GM23338 (cell line): ENCODE measurements around the gene SRGAP3. TPM values are rescaled to one million over a fixed set of nuclear protein-coding genes. Genes with fewer than 3 reads are reported as not detected.

ENCODE experiments used
- ATAC-seq: fragments of 200-7000 bp; cut with Tn5 transposase; 3 replicates; pipeline ENCODE4 v1.9.1; 2020
- DNase-seq: peaks from one replicate; pipeline ENCODE4 v3.0.0-alpha.2; 2015; ENCODE audit warnings: low spot score
- H2AFZ ChIP-seq: fragments of 200-600 bp; sonication (generic); 2 replicates; pipeline ENCODE4 v1.8.0; 2016; ENCODE audit warnings: antibody characterized with exemption, mild to moderate bottlenecking, moderate library complexity
- H3F3A ChIP-seq: fragments of 200-600 bp; sonication (generic); replicated peaks from 2 replicates; pipeline ENCODE4 v1.8.0; 2017; ENCODE audit warnings: antibody characterized with exemption, mixed run types, low read depth
- H3K27ac ChIP-seq: fragments of 200-600 bp; sonication (generic); 2 replicates; pipeline ENCODE4 v1.6.1; 2016; ENCODE audit warnings: low read depth
- H3K27me3 ChIP-seq: fragments of 200-600 bp; sonication (generic); 2 replicates; pipeline ENCODE4 v1.8.0; 2016; ENCODE audit warnings: mild to moderate bottlenecking, mixed run types, moderate library complexity; ENCODE audit not compliant: insufficient read depth
- H3K36me3 ChIP-seq: fragments of 200-600 bp; sonication (generic); 2 replicates; pipeline ENCODE4 v1.8.0; 2016; ENCODE audit warnings: mild to moderate bottlenecking; ENCODE audit not compliant: insufficient read depth
- H3K4me1 ChIP-seq: fragments of 200-600 bp; sonication (generic); 2 replicates; pipeline ENCODE4 v1.8.0; 2016; ENCODE audit warnings: mild to moderate bottlenecking, moderate library complexity; ENCODE audit not compliant: insufficient read depth
- H3K4me2 ChIP-seq: fragments of 200-600 bp; sonication (generic); 2 replicates; pipeline ENCODE4 v1.7.1; 2017; ENCODE audit warnings: mixed run types
- H3K4me3 ChIP-seq: fragments of 200-600 bp; sonication (generic); 2 replicates; pipeline ENCODE4 v1.6.1; 2016; ENCODE audit warnings: mixed run types
- H3K79me2 ChIP-seq: fragments of 200-600 bp; sonication (generic); replicated peaks from 2 replicates; pipeline ENCODE4 v1.8.0; 2017; ENCODE audit warnings: mild to moderate bottlenecking; ENCODE audit not compliant: insufficient read depth
- H3K9me2 ChIP-seq: fragments of 200-600 bp; sonication (generic); 2 replicates; pipeline ENCODE4 v1.8.0; 2017; ENCODE audit not compliant: insufficient read depth
- H4K20me1 ChIP-seq: fragments of 200-600 bp; sonication (generic); replicated peaks from 2 replicates; pipeline ENCODE4 v1.8.0; 2017; ENCODE audit warnings: mild to moderate bottlenecking; ENCODE audit not compliant: insufficient read depth
- H3K27ac Mint-ChIP-seq: 2 replicates; pipeline ENCODE4 v1.8.0; 2020; ENCODE audit warnings: inconsistent platforms, mild to moderate bottlenecking, moderate library complexity, mixed read lengths
- H3K27me3 Mint-ChIP-seq: 3 replicates; pipeline ENCODE4 v1.8.0; 2022; ENCODE audit warnings: low read depth, mild to moderate bottlenecking, moderate library complexity, mixed read lengths, inconsistent platforms; ENCODE audit not compliant: insufficient read depth, poor library complexity
- H3K36me3 Mint-ChIP-seq: 3 replicates; pipeline ENCODE4 v1.8.0; 2021; ENCODE audit warnings: low read depth, mild to moderate bottlenecking, inconsistent platforms, moderate library complexity, mixed read lengths
- H3K4me1 Mint-ChIP-seq: 3 replicates; pipeline ENCODE4 v1.8.0; 2020; ENCODE audit warnings: mild to moderate bottlenecking, inconsistent platforms, mixed read lengths
- H3K4me3 Mint-ChIP-seq: 3 replicates; pipeline ENCODE4 v1.8.0; 2021; ENCODE audit warnings: moderate library complexity, mild to moderate bottlenecking, inconsistent platforms, mixed read lengths
- H3K9me3 Mint-ChIP-seq: 3 replicates; pipeline ENCODE4 v1.8.0; 2020; ENCODE audit warnings: moderate library complexity, mild to moderate bottlenecking, inconsistent platforms, mixed read lengths
- EZH2 ChIP-seq: fragments of 200-600 bp; sonication (generic); IDR thresholded peaks from one replicate; pipeline ENCODE4 v1.8.0; 2017; ENCODE audit warnings: antibody characterized with exemption, mild to moderate bottlenecking, low read depth; ENCODE audit not compliant: unreplicated experiment
- EZH2phosphoT487 ChIP-seq: fragments of 200-600 bp; sonication (generic); IDR thresholded peaks from one replicate; pipeline ENCODE4 v1.8.1; 2018; ENCODE audit warnings: antibody characterized with exemption; ENCODE audit not compliant: unreplicated experiment
- JUNB ChIP-seq: IDR thresholded peaks from one replicate; pipeline ENCODE4 v1.6.1; 2016; ENCODE audit warnings: antibody characterized with exemption; ENCODE audit not compliant: unreplicated experiment
- NANOG ChIP-seq: IDR thresholded peaks from 2 replicates; pipeline ENCODE4 v1.6.1; 2016; ENCODE audit warnings: antibody characterized with exemption, borderline replicate concordance
- POLR2AphosphoS5 ChIP-seq: IDR thresholded peaks from 2 replicates; pipeline ENCODE4 v1.6.1; 2016; ENCODE audit warnings: antibody characterized with exemption, low read depth
- STAT1 ChIP-seq: IDR thresholded peaks from one replicate; pipeline ENCODE4 v1.6.1; 2016; ENCODE audit warnings: antibody characterized with exemption; ENCODE audit not compliant: unreplicated experiment
- ZNF114 ChIP-seq: fragments of 250-450 bp; sonication (Bioruptor Pico); IDR thresholded peaks from 2 replicates; pipeline ENCODE4 v1.5.0; 2020; ENCODE audit warnings: mild to moderate bottlenecking, moderate library complexity
- ZNF331 ChIP-seq: fragments of 250-450 bp; sonication (Bioruptor Pico); IDR thresholded peaks from 2 replicates; pipeline ENCODE4 v1.5.0; 2020; ENCODE audit warnings: low read depth, mild to moderate bottlenecking, moderate library complexity
- polyA plus RNA-seq: library from polyadenylated mRNA; unstranded; fragments of >200 nt; fragmentation: Nextera tagmentation; extraction: Ambion mirVana; gene quantifications from 2 replicates; pipeline ENCODE4 v1.2.1, GENCODE V29; 2016
- total RNA-seq: library from RNA; depleted of rRNA; stranded (reverse); fragments of >200 nt; shearing (Covaris generic); gene quantifications from 2 replicates; pipeline ENCODE4 v1.2.3, GENCODE V29; 2014
- TF ChIP-seq, protein P1 (sequence below), 2 experiments: fragments of 200-600 bp in 1 of 2; sonication (generic) in 1 of 2; conservative IDR thresholded peaks; 2 replicates each; pipeline versions ENCODE4 v1.5.1 to v1.6.1; 2016 to 2017; ENCODE audit warnings: antibody characterized with exemption in 2 of 2, low read depth in 2 of 2, mild to moderate bottlenecking in 2 of 2, moderate library complexity in 1 of 2
- TF ChIP-seq, protein P2 (sequence below): fragments of 250-450 bp; sonication (Bioruptor Pico); IDR thresholded peaks from 2 replicates; pipeline ENCODE4 v1.5.0; 2020; ENCODE audit warnings: mild to moderate bottlenecking, moderate library complexity
- TF ChIP-seq, protein P3 (sequence below): IDR thresholded peaks from 2 replicates; pipeline ENCODE4 v1.6.1; 2016; ENCODE audit warnings: antibody characterized with exemption

Gene SRGAP3
- total and polyA plus RNA-seq, 2 experiments from 2014 or later, result 6.4 to 9.4 TPM

DNA sequence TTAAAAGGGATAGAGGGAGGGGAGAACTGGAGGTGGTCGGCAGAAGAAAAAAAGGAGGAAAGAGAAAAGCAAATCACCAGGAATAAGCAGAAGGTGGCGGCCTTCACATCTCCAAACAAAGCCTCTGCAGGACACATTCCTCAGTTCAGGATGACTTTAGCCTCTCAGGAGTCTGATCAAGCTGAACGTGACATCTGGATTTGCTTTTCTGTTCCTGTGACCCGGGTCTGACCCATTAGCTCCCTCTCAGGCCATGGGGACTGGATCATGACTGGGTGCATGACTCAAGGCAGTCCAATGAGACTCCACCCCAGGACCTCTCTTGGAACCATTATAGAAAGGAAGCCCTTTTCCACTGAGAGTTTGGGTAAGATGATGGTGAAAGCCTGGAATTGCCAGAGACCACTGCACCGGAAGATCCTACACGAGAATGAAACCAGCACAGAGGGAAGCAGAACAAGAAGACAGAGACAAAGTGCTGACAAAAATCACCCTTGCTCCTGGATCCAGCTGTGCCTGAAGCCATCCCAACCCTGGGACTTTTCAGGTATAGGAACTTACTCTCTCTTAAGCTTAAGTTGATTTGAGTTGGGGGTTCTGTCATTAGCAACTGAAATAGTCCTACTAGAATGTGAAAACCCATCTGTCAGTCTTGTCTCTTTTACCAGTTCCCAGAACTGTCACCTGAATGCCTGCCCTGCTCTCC is 240.7 kb downstream of the SRGAP3 start:
- Histone ChIP-seq H3K4me2 (no peak overlapping the region), H3K36me3 (no peaks in the 10 kb centered on the region), H3K4me3 (no peak overlapping the region), H3K27me3 (no peaks in the 10 kb centered on the region), H3K79me2 (no peaks in the 10 kb centered on the region), H3F3A (no peaks in the 10 kb centered on the region), H2AFZ (no peak overlapping the region), H4K20me1 (no peaks in the 10 kb centered on the region), H3K4me1 (peaks cover 5% of the 10 kb centered on the region; the same call in 1 of the 2 replicates), H3K27ac (no peak overlapping the region), H3K9me2 (no peaks in the 10 kb centered on the region)
- Mint-ChIP-seq H3K36me3 (peaks cover 10% of the 10 kb centered on the region), H3K4me3 (no peak overlapping the region), H3K27me3 (peaks cover 7% of the 10 kb centered on the region), H3K4me1 (peaks cover 8% of the 10 kb centered on the region), H3K9me3 (no peaks in the 10 kb centered on the region), H3K27ac (0 out of 2 replicates have a peak overlapping the region, but pooled peaks have one; percentile 10)
- ATAC-seq (peak; percentile 60), DNase-seq (no peak)
- TF ChIP-seq ZNF114 (CRISPR knock-in tag), result no peak
- TF ChIP-seq, protein P1, sequence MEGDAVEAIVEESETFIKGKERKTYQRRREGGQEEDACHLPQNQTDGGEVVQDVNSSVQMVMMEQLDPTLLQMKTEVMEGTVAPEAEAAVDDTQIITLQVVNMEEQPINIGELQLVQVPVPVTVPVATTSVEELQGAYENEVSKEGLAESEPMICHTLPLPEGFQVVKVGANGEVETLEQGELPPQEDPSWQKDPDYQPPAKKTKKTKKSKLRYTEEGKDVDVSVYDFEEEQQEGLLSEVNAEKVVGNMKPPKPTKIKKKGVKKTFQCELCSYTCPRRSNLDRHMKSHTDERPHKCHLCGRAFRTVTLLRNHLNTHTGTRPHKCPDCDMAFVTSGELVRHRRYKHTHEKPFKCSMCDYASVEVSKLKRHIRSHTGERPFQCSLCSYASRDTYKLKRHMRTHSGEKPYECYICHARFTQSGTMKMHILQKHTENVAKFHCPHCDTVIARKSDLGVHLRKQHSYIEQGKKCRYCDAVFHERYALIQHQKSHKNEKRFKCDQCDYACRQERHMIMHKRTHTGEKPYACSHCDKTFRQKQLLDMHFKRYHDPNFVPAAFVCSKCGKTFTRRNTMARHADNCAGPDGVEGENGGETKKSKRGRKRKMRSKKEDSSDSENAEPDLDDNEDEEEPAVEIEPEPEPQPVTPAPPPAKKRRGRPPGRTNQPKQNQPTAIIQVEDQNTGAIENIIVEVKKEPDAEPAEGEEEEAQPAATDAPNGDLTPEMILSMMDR (conservative IDR thresholded peaks at IDR 0.05; ENCODE audit: low read depth in 2 of 2), result peak in 1 of 2 experiments; percentile 25; a peak in 2 of 4 replicates

DNA sequence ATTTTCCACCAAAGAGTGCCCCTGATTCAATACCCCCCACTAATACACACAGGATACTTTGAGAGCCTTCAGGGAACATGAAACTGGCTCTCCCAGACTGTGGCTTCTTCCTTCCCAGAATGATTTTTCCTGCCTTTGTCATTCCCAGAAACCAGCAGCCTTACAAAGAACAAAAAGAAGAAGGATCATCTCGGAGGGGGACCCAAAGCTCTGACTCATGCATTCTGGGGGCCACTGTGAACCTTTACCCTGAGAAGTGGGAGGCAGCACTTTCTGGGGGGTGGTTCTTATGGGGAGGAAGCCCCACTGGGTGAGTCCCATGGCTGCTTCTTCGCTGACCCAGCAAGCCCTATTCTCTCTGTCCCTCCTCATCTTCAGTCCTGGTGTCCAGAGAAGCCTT is 241.5 kb downstream of the SRGAP3 start:
- Histone ChIP-seq H3K79me2 (no peaks in the 10 kb centered on the region), H4K20me1 (no peaks in the 10 kb centered on the region), H3K4me1 (peaks cover 5% of the 10 kb centered on the region; the same call in 1 of the 2 replicates), H3K9me2 (no peaks in the 10 kb centered on the region), H2AFZ (no peak overlapping the region), H3F3A (no peaks in the 10 kb centered on the region), H3K36me3 (no peaks in the 10 kb centered on the region), H3K4me3 (no peak overlapping the region), H3K27ac (no peak overlapping the region), H3K27me3 (no peaks in the 10 kb centered on the region), H3K4me2 (no peak overlapping the region)
- H3K27me3 Mint-ChIP-seq, result peaks cover 7% of the 10 kb centered on the region
- H3K9me3 Mint-ChIP-seq, result no peaks in the 10 kb centered on the region
- no peak overlapping the region for H3K4me3 Mint-ChIP-seq
- H3K4me1 Mint-ChIP-seq, result peaks cover 8% of the 10 kb centered on the region
- ATAC-seq, result peak; percentile 77
- 0 out of 2 replicates have a peak overlapping the region, but pooled peaks have one; percentile 10 for H3K27ac Mint-ChIP-seq
- DNase-seq, result no peak
- H3K36me3 Mint-ChIP-seq, result peaks cover 10% of the 10 kb centered on the region
- no peak for TF ChIP-seq JUNB
- TF ChIP-seq, protein P2, sequence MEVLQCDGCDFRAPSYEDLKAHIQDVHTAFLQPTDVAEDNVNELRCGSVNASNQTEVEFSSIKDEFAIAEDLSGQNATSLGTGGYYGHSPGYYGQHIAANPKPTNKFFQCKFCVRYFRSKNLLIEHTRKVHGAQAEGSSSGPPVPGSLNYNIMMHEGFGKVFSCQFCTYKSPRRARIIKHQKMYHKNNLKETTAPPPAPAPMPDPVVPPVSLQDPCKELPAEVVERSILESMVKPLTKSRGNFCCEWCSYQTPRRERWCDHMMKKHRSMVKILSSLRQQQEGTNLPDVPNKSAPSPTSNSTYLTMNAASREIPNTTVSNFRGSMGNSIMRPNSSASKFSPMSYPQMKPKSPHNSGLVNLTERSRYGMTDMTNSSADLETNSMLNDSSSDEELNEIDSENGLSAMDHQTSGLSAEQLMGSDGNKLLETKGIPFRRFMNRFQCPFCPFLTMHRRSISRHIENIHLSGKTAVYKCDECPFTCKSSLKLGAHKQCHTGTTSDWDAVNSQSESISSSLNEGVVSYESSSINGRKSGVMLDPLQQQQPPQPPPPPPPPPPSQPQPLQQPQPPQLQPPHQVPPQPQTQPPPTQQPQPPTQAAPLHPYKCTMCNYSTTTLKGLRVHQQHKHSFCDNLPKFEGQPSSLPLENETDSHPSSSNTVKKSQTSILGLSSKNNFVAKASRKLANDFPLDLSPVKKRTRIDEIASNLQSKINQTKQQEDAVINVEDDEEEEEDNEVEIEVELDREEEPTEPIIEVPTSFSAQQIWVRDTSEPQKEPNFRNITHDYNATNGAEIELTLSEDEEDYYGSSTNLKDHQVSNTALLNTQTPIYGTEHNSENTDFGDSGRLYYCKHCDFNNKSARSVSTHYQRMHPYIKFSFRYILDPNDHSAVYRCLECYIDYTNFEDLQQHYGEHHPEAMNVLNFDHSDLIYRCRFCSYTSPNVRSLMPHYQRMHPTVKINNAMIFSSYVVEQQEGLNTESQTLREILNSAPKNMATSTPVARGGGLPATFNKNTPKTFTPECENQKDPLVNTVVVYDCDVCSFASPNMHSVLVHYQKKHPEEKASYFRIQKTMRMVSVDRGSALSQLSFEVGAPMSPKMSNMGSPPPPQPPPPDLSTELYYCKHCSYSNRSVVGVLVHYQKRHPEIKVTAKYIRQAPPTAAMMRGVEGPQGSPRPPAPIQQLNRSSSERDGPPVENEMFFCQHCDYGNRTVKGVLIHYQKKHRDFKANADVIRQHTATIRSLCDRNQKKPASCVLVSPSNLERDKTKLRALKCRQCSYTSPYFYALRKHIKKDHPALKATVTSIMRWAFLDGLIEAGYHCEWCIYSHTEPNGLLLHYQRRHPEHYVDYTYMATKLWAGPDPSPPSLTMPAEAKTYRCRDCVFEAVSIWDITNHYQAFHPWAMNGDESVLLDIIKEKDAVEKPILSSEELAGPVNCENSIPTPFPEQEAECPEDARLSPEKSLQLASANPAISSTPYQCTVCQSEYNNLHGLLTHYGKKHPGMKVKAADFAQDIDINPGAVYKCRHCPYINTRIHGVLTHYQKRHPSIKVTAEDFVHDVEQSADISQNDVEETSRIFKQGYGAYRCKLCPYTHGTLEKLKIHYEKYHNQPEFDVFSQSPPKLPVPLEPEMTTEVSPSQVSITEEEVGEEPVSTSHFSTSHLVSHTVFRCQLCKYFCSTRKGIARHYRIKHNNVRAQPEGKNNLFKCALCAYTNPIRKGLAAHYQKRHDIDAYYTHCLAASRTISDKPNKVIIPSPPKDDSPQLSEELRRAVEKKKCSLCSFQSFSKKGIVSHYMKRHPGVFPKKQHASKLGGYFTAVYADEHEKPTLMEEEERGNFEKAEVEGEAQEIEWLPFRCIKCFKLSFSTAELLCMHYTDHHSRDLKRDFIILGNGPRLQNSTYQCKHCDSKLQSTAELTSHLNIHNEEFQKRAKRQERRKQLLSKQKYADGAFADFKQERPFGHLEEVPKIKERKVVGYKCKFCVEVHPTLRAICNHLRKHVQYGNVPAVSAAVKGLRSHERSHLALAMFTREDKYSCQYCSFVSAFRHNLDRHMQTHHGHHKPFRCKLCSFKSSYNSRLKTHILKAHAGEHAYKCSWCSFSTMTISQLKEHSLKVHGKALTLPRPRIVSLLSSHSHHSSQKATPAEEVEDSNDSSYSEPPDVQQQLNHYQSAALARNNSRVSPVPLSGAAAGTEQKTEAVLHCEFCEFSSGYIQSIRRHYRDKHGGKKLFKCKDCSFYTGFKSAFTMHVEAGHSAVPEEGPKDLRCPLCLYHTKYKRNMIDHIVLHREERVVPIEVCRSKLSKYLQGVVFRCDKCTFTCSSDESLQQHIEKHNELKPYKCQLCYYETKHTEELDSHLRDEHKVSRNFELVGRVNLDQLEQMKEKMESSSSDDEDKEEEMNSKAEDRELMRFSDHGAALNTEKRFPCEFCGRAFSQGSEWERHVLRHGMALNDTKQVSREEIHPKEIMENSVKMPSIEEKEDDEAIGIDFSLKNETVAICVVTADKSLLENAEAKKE (CRISPR knock-in tag), result no peak
- no peak for TF ChIP-seq ZNF114 (CRISPR knock-in tag)
- TF ChIP-seq EZH2, result no peak
- no peak for TF ChIP-seq EZH2phosphoT487
- TF ChIP-seq POLR2AphosphoS5, result no peak
- TF ChIP-seq, protein P3, sequence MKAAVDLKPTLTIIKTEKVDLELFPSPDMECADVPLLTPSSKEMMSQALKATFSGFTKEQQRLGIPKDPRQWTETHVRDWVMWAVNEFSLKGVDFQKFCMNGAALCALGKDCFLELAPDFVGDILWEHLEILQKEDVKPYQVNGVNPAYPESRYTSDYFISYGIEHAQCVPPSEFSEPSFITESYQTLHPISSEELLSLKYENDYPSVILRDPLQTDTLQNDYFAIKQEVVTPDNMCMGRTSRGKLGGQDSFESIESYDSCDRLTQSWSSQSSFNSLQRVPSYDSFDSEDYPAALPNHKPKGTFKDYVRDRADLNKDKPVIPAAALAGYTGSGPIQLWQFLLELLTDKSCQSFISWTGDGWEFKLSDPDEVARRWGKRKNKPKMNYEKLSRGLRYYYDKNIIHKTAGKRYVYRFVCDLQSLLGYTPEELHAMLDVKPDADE, result no peak
- no peak for TF ChIP-seq ZNF331 (CRISPR knock-in tag)
- TF ChIP-seq STAT1, result no peak
- no peak for TF ChIP-seq NANOG
